IMR-90 (cell line): Measurements from ENCODE around the gene ATXN1. TPM values are rescaled to one million over a fixed set of nuclear protein-coding genes. Genes with fewer than 3 reads are reported as not detected.
A peak's percentile ranks its signal among the peaks of the same experiment; 100 is the strongest.

Source experiments
- ATAC-seq: fragments of 200-7000 bp; cut with Tn5 transposase; 2 replicates; pipeline ENCODE4 v1.9.1; 2020; ENCODE audit warnings: low read depth, mild to moderate bottlenecking, moderate library complexity
- BruUV-seq: library from RNA; stranded (reverse); fragments of 400-500 nt; replicated peaks from 2 replicates; lab custom pipeline; 2021; lab: Mats Ljungman, UMichigan
- CTCF ChIA-PET: fragments of 300-600 bp; formaldehyde crosslinking; extraction: SDS; loops from one replicate; lab custom pipeline; 2021; ENCODE audit warnings: antibody characterized with exemption; lab: Yijun Ruan, JAX
- POLR2A ChIA-PET: fragments of 300-600 bp; sonication (Branson Sonifier 250); formaldehyde crosslinking; loops from one replicate; lab custom pipeline; 2022; ENCODE audit warnings: antibody characterized with exemption; ENCODE audit not compliant: unreplicated experiment; lab: Charles Lee
- DNase-seq: peaks from one replicate; pipeline ENCODE4 v3.0.0; 2013
- H2AFZ ChIP-seq: replicated peaks from 2 replicates; pipeline ENCODE3; 2013; ENCODE audit warnings: low read length, mild to moderate bottlenecking; ENCODE audit not compliant: poor library complexity
- H2AK5ac ChIP-seq: 2 replicates; pipeline ENCODE4 v1.6.1; 2013; ENCODE audit warnings: low read depth, low read length, inconsistent platforms
- H2AK9ac ChIP-seq: replicated peaks from 2 replicates; pipeline ENCODE3; 2013; ENCODE audit warnings: mild to moderate bottlenecking, low read depth, low read length, moderate library complexity; ENCODE audit not compliant: poor library complexity
- H2BK120ac ChIP-seq: 2 replicates; pipeline ENCODE4 v1.6.1; 2013; ENCODE audit warnings: low read depth, low read length, inconsistent platforms
- H2BK15ac ChIP-seq: 3 replicates; pipeline ENCODE4 v1.6.1; 2013; ENCODE audit warnings: low read depth, low read length, inconsistent platforms
- H2BK20ac ChIP-seq: 2 replicates; pipeline ENCODE4 v1.6.1; 2013; ENCODE audit warnings: low read depth, mild to moderate bottlenecking, inconsistent platforms, low read length, moderate library complexity
- H2BK5ac ChIP-seq: 2 replicates; pipeline ENCODE4 v1.6.1; 2013; ENCODE audit warnings: mild to moderate bottlenecking, low read depth, low read length, inconsistent platforms; ENCODE audit not compliant: poor library complexity, severe bottlenecking
- H3K14ac ChIP-seq: replicated peaks from 2 replicates; pipeline ENCODE4 v1.6.1; 2013; ENCODE audit warnings: low read depth, low read length, inconsistent platforms
- H3K18ac ChIP-seq: 2 replicates; pipeline ENCODE4 v1.6.1; 2013; ENCODE audit warnings: low read depth, low read length, control low read depth
- H3K23ac ChIP-seq: 2 replicates; pipeline ENCODE4 v1.6.1; 2013; ENCODE audit warnings: low read depth, low read length, inconsistent platforms
- H3K27ac ChIP-seq: 2 replicates; pipeline ENCODE4 v1.5.1; 2013; ENCODE audit warnings: mild to moderate bottlenecking, control low read depth, low read length; ENCODE audit not compliant: insufficient read depth
- H3K27me3 ChIP-seq: 2 replicates; pipeline ENCODE4 v1.6.1; 2013; ENCODE audit warnings: low read length; ENCODE audit not compliant: control insufficient read depth, insufficient read depth
- H3K36me3 ChIP-seq: 2 replicates; pipeline ENCODE4 v1.6.1; 2013; ENCODE audit warnings: low read length, mixed read lengths; ENCODE audit not compliant: control insufficient read depth, insufficient read depth
- H3K4ac ChIP-seq: 2 replicates; pipeline ENCODE4 v1.6.1; 2013; ENCODE audit warnings: low read depth, low read length, inconsistent platforms
- H3K4me1 ChIP-seq: 2 replicates; pipeline ENCODE4 v1.6.1; 2013; ENCODE audit warnings: low read length, mixed read lengths; ENCODE audit not compliant: control insufficient read depth, insufficient read depth
- H3K4me2 ChIP-seq: 2 replicates; pipeline ENCODE4 v1.6.1; 2013; ENCODE audit warnings: low read depth, mild to moderate bottlenecking, control low read depth, low read length, moderate library complexity
- H3K4me3 ChIP-seq: 2 replicates; pipeline ENCODE4 v1.5.1; 2013; ENCODE audit warnings: low read depth, mild to moderate bottlenecking, control low read depth, low read length, moderate library complexity; ENCODE audit not compliant: insufficient read depth
- H3K56ac ChIP-seq: 2 replicates; pipeline ENCODE4 v1.6.1; 2013; ENCODE audit warnings: low read length, inconsistent platforms; ENCODE audit not compliant: insufficient read depth; ENCODE audit errors: extremely low read depth
- H3K79me1 ChIP-seq, 2 experiments: 2 replicates each; pipeline ENCODE4 v1.6.1; 2013; ENCODE audit warnings: low read length in 2 of 2, inconsistent platforms in 1 of 2, low read depth in 1 of 2
- H3K9ac ChIP-seq: 2 replicates; pipeline ENCODE4 v1.6.1; 2013; ENCODE audit warnings: low read depth, low read length, control low read depth
- H3K9me1 ChIP-seq: 2 replicates; pipeline ENCODE4 v1.6.1; 2013; ENCODE audit warnings: low read length, inconsistent platforms; ENCODE audit not compliant: insufficient read depth
- H3K9me3 ChIP-seq: 2 replicates; pipeline ENCODE4 v1.6.1; 2013; ENCODE audit warnings: low read length; ENCODE audit not compliant: control insufficient read depth, insufficient read depth
- H4K20me1 ChIP-seq: 2 replicates; pipeline ENCODE4 v1.6.1; 2013; ENCODE audit warnings: low read length, inconsistent platforms; ENCODE audit not compliant: insufficient read depth
- H4K5ac ChIP-seq: 2 replicates; pipeline ENCODE4 v1.6.1; 2013; ENCODE audit warnings: mild to moderate bottlenecking, low read depth, low read length, control low read depth
- H4K8ac ChIP-seq, 2 experiments: 2 replicates each; pipeline ENCODE4 v1.6.1; 2013; ENCODE audit warnings: low read depth in 2 of 2, low read length in 2 of 2, control low read depth in 1 of 2, inconsistent platforms in 1 of 2
- H4K91ac ChIP-seq: 2 replicates; pipeline ENCODE4 v1.6.1; 2013; ENCODE audit warnings: low read depth, low read length, inconsistent platforms; ENCODE audit not compliant: insufficient read depth
- CHD1 ChIP-seq: IDR thresholded peaks from 2 replicates; pipeline ENCODE4 v1.6.1; 2012; ENCODE audit warnings: low read depth, low read length, improper control_type of control experiment
- MXI1 ChIP-seq: IDR thresholded peaks from 2 replicates; pipeline ENCODE4 v1.6.1; 2012; ENCODE audit warnings: low read depth, mild to moderate bottlenecking, low read length, moderate library complexity, borderline replicate concordance
- NFE2L2 ChIP-seq: fragments of 150-350 bp; IDR thresholded peaks from 2 replicates; pipeline ENCODE4 v1.6.1; 2016; ENCODE audit warnings: low read depth, mild to moderate bottlenecking, low read length
- POLR2A ChIP-seq: IDR thresholded peaks from 2 replicates; pipeline ENCODE4 v1.6.1; 2012; ENCODE audit warnings: mild to moderate bottlenecking, low read depth, low read length
- WGBS, 2 experiments: methylation state at CpG; one replicate each; pipeline versions ENCODE4 v1.1.5 to v1.1.7; 2013; ENCODE audit warnings: missing lambda C conversion rate in 2 of 2; ENCODE audit not compliant: insufficient read length in 1 of 2; ENCODE audit errors: extremely low coverage in 2 of 2; 5-methylcytosine and 5-hydroxymethylcytosine counted together
- dilution Hi-C: fragments of 300-500 bp; cut with HindIII; formaldehyde crosslinking; loops from one replicate; pipeline ENCODE4 v1.14.3; 2018; ENCODE audit warnings: low sequenced_read_pairs; ENCODE audit not compliant: unreplicated experiment
- in situ Hi-C: fragments of 300-500 bp; cut with MboI; formaldehyde crosslinking; loops from 3 replicates; pipeline ENCODE4 v1.14.3; 2019; ENCODE audit warnings: low sequenced_read_pairs, inconsistent platforms, mixed read lengths
- intact Hi-C: fragments of 100-400 bp; cut with micrococcal nuclease; formaldehyde crosslinking; loops from 2 replicates; pipeline ENCODE4 v1.10.0; 2022
- polyA plus RNA-seq, 3 experiments: library from polyadenylated mRNA; depleted of rRNA; stranded (reverse); fragments of >200 nt; gene quantifications; 2 replicates each; pipeline ENCODE4 v1.2.3, GENCODE V29; 2012; ENCODE audit warnings: low replicate concordance in 1 of 3
- total RNA-seq: library from RNA; depleted of rRNA; stranded (reverse); fragments of >200 nt; gene quantifications from 2 replicates; pipeline ENCODE4 v1.2.3, GENCODE V29; 2012

The ATXN1 gene
- total and polyA plus RNA-seq, 2 of the 4 experiments (the other 2 are of a cell fraction): 7.3 to 11.1 TPM

DNA sequence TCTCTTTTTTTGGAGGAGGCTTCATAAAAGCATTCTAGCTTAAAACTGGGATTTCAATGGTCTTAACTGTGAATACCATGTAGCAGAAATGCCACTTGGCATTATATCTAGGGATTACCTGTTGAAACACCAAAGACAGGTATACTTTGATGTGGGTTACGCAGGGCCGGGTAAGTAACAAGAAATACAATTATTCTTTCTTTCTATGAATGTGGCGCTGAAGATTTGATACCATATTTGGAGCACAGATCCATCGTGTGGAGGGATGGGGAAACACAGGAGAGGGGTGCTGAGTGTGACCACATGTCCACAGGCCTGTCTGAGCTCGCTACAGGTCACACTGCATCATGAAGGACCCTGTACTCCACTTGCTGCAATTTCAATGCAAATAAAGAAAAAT, 265.1 kb downstream of the ATXN1 start:
- H2AK9ac ChIP-seq: no peak overlapping the region
- H3K9ac ChIP-seq: peak overlapping the region; percentile 29; the same call in 1 of the 2 replicates
- no peaks in the 10 kb centered on the region for H4K20me1 ChIP-seq
- peaks cover 2% of the 10 kb centered on the region; the same call in 1 of the 2 replicates for H3K9me1 ChIP-seq
- no peak overlapping the region for H4K91ac ChIP-seq
- peaks cover 2 to 7% of the 10 kb centered on the region in 2 experiments; a peak in 3 of 4 replicates for H3K79me1 ChIP-seq
- no peak overlapping the region for H2BK15ac ChIP-seq
- no peak overlapping the region for H4K5ac ChIP-seq
- no peak overlapping the region for H2BK20ac ChIP-seq
- BruUV-seq: no TSS peak
- TF ChIP-seq NFE2L2 (no peak), CHD1 (no peak), MXI1 (no peak), POLR2A (no peak)
- no peak overlapping the region for H3K4me3 ChIP-seq
- WGBS, 2 experiments: no CpG with 5 or more reads among the region's 5 CpGs
- in situ Hi-C loops: no loop called here
- H2BK120ac ChIP-seq: no peak overlapping the region
- no peak for ATAC-seq
- peak overlapping the region; percentile 4; the same call in 1 of the 2 replicates for H2AK5ac ChIP-seq
- H2BK5ac ChIP-seq: no peak overlapping the region
- H2AFZ ChIP-seq: no peak overlapping the region
- no peak for DNase-seq
- H3K36me3 ChIP-seq: peaks cover 1% of the 10 kb centered on the region; the same call in 1 of the 2 replicates
- peak overlapping the region; percentile 39; the same call in 1 of the 2 replicates for H3K27ac ChIP-seq
- CTCF ChIA-PET: interaction anchor here (0.6 to 1.2 kb wide), 2 partner anchors 16 to 18 kb away, joined by 3 read pairs; no protein-coding TSS in a partner anchor
- no peak overlapping the region for H3K4me2 ChIP-seq
- H3K9me3 ChIP-seq: no peaks in the 10 kb centered on the region
- peak overlapping the region; percentile 9; the same call in 1 of the 2 replicates for H3K18ac ChIP-seq
- dilution Hi-C loops: no loop called here
- no peak overlapping the region for H4K8ac ChIP-seq
- POLR2A ChIA-PET: no interaction called here
- no peak overlapping the region; the same call in 1 of the 2 replicates for H3K4ac ChIP-seq
- 0 out of 2 replicates have a peak overlapping the region, but pooled peaks have one; percentile 24 for H3K23ac ChIP-seq
- H3K56ac ChIP-seq: no peak overlapping the region
- H3K14ac ChIP-seq: peak overlapping the region; percentile 45; the same call in 1 of the 2 replicates
- intact Hi-C loops: loop anchor here (5.0 kb wide), 1 partner anchor 164 kb away; no protein-coding TSS in a partner anchor
- H3K4me1 ChIP-seq: peaks cover 8% of the 10 kb centered on the region
- no peaks in the 10 kb centered on the region for H3K27me3 ChIP-seq
